NCI-H187 treated with DMSO at 0.1 percent for 48 hours (cell line): ENCODE data around the gene MAPK8IP3.

Source experiments
- DNase-seq: peaks from one replicate; lab custom pipeline; 2025; lab: John Stamatoyannopoulos, UW

The MAPK8IP3 gene

GRCh38 chr16:1763521-1764511 lies 57.8 kb downstream of the MAPK8IP3 start:
- no peak for DNase-seq

- no peak for DNase-seq
Measured at GRCh38 chr16:1764971-1765370, 59.0 kb downstream of the MAPK8IP3 start.

GRCh38 chr16:1765826-1766225 lies 59.8 kb downstream of the MAPK8IP3 start:
- no peak for DNase-seq

GRCh38 chr16:1766231-1766630 lies 60.2 kb downstream of the MAPK8IP3 start:
- DNase-seq, result no peak

DNA sequence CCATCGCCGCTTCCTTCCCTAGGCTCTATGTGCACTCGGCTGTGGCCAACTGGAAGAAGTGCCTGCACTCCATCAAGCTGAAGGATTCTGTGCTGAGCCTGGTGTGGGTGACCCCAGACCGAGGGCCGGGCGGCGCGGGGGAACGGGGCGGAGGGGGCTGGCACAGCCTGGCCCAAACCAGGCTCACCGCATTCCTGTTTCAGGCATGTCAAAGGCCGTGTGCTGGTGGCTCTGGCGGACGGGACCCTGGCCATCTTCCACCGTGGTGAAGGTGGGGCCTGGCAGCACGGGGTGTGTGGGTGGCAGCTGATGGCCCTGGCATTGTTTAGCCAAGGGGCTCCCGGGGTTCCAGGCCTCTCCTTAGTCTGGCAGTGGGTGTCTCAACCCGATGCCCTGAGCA lies 60.7 kb downstream of the MAPK8IP3 start:
- DNase-seq, result no peak

- DNase-seq, result no peak
Measured at GRCh38 chr16:1767116-1767994, 61.4 kb downstream of the MAPK8IP3 start.

GRCh38 chr16:1768061-1768766 lies 62.2 kb downstream of the MAPK8IP3 start:
- no peak for DNase-seq

- no peak for DNase-seq
Measured at GRCh38 chr16:1768767-1769401, 62.9 kb downstream of the MAPK8IP3 start.

- no peak for DNase-seq
Measured at GRCh38 chr16:1769402-1770300, 63.7 kb downstream of the MAPK8IP3 start.

DNA sequence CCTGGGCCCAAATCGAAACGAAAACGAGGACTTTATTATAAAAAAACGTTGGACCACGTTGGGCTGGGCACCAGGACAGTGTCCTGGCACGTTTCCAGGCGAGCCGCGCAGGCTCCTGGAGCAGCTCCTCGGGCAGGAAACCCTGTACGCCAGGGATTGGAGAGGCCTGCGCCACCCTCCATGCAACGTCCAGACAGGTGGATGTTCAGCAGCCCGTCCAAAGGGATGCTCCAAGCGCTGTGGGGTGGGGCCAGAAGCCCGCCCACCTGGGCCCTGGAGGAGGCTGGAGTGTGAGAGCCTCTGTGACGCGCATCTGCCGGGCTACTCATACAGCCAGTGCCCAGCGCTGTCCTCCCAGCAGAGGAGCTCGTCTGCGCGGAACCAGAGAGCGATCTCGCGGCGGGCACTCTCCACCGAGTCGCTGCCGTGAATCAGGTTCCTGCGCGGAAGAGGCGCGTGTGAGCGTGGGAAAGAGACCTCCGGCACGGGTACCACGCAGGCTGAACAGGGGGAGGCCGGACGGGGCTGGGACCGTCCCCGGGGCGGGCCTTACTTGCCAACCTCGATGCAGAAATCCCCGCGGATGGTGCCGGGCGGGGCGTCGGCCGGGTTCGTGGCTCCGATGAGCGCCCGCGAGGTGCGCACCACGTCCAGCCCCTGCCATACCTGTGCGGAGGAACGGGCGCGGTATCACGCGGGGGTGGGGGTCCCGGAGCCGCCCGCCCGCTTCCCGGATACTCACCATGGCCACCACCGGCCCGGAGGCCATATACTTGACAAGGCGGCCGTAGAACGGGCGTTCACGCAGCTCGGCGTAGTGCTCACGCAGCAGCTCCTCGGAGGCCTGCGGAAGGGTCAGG lies 64.6 kb downstream of the MAPK8IP3 start:
- DNase-seq, result peak; percentile 85

DNA sequence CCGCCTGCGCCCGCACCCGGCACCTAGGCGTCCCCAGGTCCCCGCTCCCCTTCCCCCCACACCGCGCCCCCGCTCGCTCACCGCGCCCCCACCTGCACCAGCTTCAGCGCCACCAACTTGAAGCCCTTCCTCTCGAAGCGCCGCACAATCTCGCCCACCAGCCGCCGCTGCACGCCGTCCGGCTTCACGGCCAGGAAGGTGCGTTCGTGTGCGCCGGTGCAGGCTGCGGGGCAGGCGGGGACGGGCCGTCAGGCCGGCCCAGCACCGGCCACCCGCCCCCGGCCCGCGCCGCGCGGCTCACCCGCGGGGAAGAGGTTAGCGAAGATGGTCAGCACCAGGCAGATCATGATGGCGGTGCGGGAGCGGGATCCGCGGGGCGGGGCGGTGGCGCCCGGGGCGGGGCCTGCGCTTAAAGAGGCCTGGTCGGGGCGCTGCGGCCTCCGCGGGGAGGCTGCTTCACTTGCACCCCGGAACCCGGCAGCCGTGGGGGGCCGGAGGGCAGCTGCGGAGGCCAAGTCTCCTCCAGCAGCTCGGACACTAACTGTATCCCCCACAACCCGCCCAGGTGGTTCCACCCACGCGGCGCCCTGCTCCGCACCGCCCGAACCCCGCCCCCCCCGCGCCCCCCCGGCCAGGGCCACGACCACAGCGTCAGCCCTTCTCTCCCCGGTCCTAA lies 65.3 kb downstream of the MAPK8IP3 start, which contains the start of gene NME3:
Gene NME3 (minus strand): TSS at position 356 of the 676 bp plus-strand sequence. CDS start 9 bp downstream, at position 347.
- no peak for DNase-seq

DNA sequence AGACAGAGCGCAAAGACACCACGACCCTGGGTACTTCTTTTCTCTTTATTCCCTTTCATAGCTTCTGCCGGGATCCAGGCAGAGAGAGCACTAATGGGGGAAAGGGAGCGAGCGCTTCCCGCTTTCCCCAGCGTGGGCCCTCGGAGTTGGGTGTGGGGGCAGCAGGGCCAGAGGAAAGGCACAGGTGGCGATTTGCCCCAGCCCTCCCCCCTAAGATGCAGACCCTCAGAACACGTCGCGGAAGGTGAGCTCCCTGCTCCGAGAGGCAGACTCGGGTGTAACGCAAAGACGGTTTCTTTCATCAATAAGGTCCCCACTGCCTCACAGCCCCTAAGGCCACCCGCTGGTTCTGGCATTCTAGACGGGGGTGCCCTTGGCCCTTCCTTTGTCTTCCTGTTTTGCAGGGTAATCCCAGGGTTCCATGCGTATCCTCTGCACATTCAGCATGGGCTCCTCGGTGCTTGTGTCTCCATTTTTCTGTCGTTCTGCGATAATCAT lies 65.9 kb downstream of the MAPK8IP3 start:
- no peak for DNase-seq

- DNase-seq, result no peak
Measured at GRCh38 chr16:1772362-1772907, 66.4 kb downstream of the MAPK8IP3 start, which contains the start of gene EME2. Gene EME2, plus strand, starts transcription at chr16:1772810. Its CDS starts 418 bp downstream, at chr16:1773228.

GRCh38 chr16:1772908-1773702 lies 67.1 kb downstream of the MAPK8IP3 start, which contains the start of gene MRPS34:
Gene MRPS34, minus strand, starts transcription at chr16:1773134. Its CDS starts 15 bp downstream, at chr16:1773119.
- peak; percentile 52 for DNase-seq

DNA sequence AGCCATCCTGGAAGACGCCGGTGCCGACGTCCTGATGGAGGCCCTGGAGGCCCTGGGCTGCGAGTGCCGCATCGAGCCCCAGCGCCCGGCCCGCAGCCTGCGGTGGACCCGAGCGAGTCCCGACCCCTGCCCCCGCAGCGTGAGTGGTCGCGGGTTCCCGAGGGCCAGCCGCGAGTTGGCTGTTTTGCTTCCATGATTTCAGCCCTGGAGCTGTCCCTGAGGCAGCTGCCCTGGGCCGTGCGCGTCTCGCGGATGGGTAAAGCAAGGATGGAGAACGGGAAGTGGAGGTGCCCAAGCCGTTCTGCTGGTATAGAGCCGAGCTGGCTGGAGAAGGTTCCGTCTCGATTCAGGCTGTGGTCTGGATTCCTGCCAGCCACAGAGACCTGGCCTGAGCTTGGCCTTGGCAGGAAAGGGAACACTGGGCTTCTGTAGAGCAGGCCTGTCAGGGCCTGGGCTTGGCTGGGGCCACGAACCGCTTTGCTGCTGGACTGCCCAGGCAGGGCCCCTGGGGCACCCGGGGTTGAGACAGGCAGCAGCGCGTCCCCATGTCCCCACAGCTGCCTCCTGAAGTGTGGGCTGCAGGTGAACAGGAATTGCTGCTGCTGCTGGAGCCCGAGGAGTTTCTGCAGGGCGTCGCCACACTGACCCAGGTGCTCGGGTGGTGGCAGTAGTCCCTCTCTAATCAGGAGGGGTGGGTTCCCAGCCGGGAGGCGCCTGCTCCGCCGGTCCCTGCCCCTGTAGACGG lies 67.9 kb downstream of the MAPK8IP3 start:
- no peak for DNase-seq

- no peak for DNase-seq
Measured at GRCh38 chr16:1774448-1774780, 68.4 kb downstream of the MAPK8IP3 start.
